Osteocyte (in vitro differentiated cells): ENCODE results near the gene BACH2. TPM values are rescaled to one million over a fixed set of nuclear protein-coding genes. Genes with fewer than 3 reads are reported as not detected.
"Not testable (repeated sequence)": the region's sequence is repeated elsewhere in the genome, so short reads cannot be mapped to it uniquely, and the experiment has no call there.

Experiments used
- DNase-seq: peaks from one replicate; pipeline ENCODE4 v3.0.0; 2021; ENCODE audit warnings: mixed read lengths; ENCODE audit not compliant: unreplicated experiment; ENCODE audit errors: extremely low spot score
- H3K27ac Mint-ChIP-seq: one replicate; pipeline ENCODE4 v1.8.0; 2021; ENCODE audit warnings: mild to moderate bottlenecking, mixed read lengths; ENCODE audit not compliant: unreplicated experiment
- H3K27me3 Mint-ChIP-seq: one replicate; pipeline ENCODE4 v1.8.0; 2021; ENCODE audit warnings: mixed read lengths; ENCODE audit not compliant: unreplicated experiment
- H3K36me3 Mint-ChIP-seq: one replicate; pipeline ENCODE4 v1.8.0; 2021; ENCODE audit warnings: mixed read lengths; ENCODE audit not compliant: unreplicated experiment
- H3K4me1 Mint-ChIP-seq: one replicate; pipeline ENCODE4 v1.8.0; 2021; ENCODE audit warnings: mixed read lengths; ENCODE audit not compliant: unreplicated experiment
- H3K4me3 Mint-ChIP-seq: one replicate; pipeline ENCODE4 v1.8.0; 2021; ENCODE audit warnings: mild to moderate bottlenecking, moderate library complexity, mixed read lengths; ENCODE audit not compliant: unreplicated experiment
- H3K9me3 Mint-ChIP-seq: one replicate; pipeline ENCODE4 v1.8.0; 2021; ENCODE audit warnings: mixed read lengths; ENCODE audit not compliant: unreplicated experiment
- CTCF ChIP-seq: fragments of 200-600 bp; sonication (generic); IDR thresholded peaks from 2 replicates; pipeline ENCODE4 v1.5.0; 2021; ENCODE audit warnings: antibody characterized with exemption, mild to moderate bottlenecking, moderate library complexity
- total RNA-seq: library from RNA; stranded (reverse); gene quantifications from 2 replicates; pipeline ENCODE4 v1.2.1, GENCODE V29; 2021

BACH2 gene
- total RNA-seq, 1 donor from 2014 or later, result 1.6 TPM

GRCh38 chr6:90139272-90139817 is 157.3 kb downstream of the BACH2 start:
- no peak for DNase-seq
- Mint-ChIP-seq H3K27ac (no peak overlapping the region), H3K4me1 (peaks cover 7% of the 10 kb centered on the region), H3K9me3 (no peaks in the 10 kb centered on the region), H3K4me3 (no peak overlapping the region), H3K36me3 (no peaks in the 10 kb centered on the region), H3K27me3 (no peaks in the 10 kb centered on the region)
- no peak for TF ChIP-seq CTCF

- Mint-ChIP-seq H3K9me3 (no peaks in the 10 kb centered on the region), H3K4me1 (peaks cover 7% of the 10 kb centered on the region), H3K27ac (no peak overlapping the region), H3K4me3 (no peak overlapping the region), H3K36me3 (no peaks in the 10 kb centered on the region), H3K27me3 (no peaks in the 10 kb centered on the region)
- DNase-seq, result no peak
- TF ChIP-seq CTCF, result no peak
Observed at GRCh38 chr6:90136837-90137568, 159.6 kb downstream of the BACH2 start.

GRCh38 chr6:90136176-90136575 is 160.5 kb downstream of the BACH2 start:
- no peak overlapping the region for H3K4me3 Mint-ChIP-seq
- H3K27me3 Mint-ChIP-seq, result no peaks in the 10 kb centered on the region
- no peak overlapping the region for H3K27ac Mint-ChIP-seq
- H3K9me3 Mint-ChIP-seq, result no peaks in the 10 kb centered on the region
- no peak for DNase-seq
- TF ChIP-seq CTCF, result no peak
- peaks cover 7% of the 10 kb centered on the region for H3K4me1 Mint-ChIP-seq
- no peaks in the 10 kb centered on the region for H3K36me3 Mint-ChIP-seq

- Mint-ChIP-seq H3K27ac (no peak overlapping the region), H3K4me1 (peaks cover 7% of the 10 kb centered on the region), H3K27me3 (no peaks in the 10 kb centered on the region), H3K4me3 (no peak overlapping the region), H3K9me3 (no peaks in the 10 kb centered on the region), H3K36me3 (no peaks in the 10 kb centered on the region)
- TF ChIP-seq CTCF, result no peak
- DNase-seq, result no peak
Observed at GRCh38 chr6:90135667-90136066, 161.0 kb downstream of the BACH2 start.

- H3K4me3 Mint-ChIP-seq, H3K36me3 Mint-ChIP-seq, H3K4me1 Mint-ChIP-seq, H3K27me3 Mint-ChIP-seq, DNase-seq, H3K27ac Mint-ChIP-seq, H3K9me3 Mint-ChIP-seq: not testable (repeated sequence)
Observed at GRCh38 chr6:90133664-90134063, 163.0 kb downstream of the BACH2 start.
